A549 (cell line): ENCODE results near the gene SEPHS1.

Source experiments
- CHD2 ChIP-seq: fragments of 150-350 bp; IDR thresholded peaks from 2 replicates; pipeline ENCODE4 v1.6.1; 2014; ENCODE audit warnings: low read length; ENCODE audit not compliant: partially characterized antibody
- CTCF ChIP-seq: fragments of >200 bp; sonication (Bioruptor Twin); formaldehyde crosslinking; IDR thresholded peaks from 3 replicates; pipeline ENCODE4 v1.5.1; 2016
- POLR2A ChIP-seq: IDR thresholded peaks from 2 replicates; pipeline ENCODE4 v1.6.1; 2012; ENCODE audit warnings: mild to moderate bottlenecking, low read length

- TF ChIP-seq CHD2, result no peak
- TF ChIP-seq CTCF, result no peak
- no peak for TF ChIP-seq POLR2A
Measured at GRCh38 chr10:13382703-13383398, 34.8 kb upstream of the SEPHS1 start.
